Measurements from ENCODE around the gene HOXA3. TPM values are rescaled to one million over a fixed set of nuclear protein-coding genes. Genes with fewer than 3 reads are reported as not detected.
A peak's percentile ranks its signal among the peaks of the same experiment; 100 is the strongest.

The HOXA3 gene
- total RNA-seq, 4 donors from 2014 or later = 3.6 to 8.7 (median 6.6) TPM

- H3K4me3 ChIP-seq = peak overlapping the region in 1 of 4 donors; percentile 77
Observed at GRCh38 chr7:27128034-27128433, 24.3 kb downstream of the HOXA3 start.

DNA sequence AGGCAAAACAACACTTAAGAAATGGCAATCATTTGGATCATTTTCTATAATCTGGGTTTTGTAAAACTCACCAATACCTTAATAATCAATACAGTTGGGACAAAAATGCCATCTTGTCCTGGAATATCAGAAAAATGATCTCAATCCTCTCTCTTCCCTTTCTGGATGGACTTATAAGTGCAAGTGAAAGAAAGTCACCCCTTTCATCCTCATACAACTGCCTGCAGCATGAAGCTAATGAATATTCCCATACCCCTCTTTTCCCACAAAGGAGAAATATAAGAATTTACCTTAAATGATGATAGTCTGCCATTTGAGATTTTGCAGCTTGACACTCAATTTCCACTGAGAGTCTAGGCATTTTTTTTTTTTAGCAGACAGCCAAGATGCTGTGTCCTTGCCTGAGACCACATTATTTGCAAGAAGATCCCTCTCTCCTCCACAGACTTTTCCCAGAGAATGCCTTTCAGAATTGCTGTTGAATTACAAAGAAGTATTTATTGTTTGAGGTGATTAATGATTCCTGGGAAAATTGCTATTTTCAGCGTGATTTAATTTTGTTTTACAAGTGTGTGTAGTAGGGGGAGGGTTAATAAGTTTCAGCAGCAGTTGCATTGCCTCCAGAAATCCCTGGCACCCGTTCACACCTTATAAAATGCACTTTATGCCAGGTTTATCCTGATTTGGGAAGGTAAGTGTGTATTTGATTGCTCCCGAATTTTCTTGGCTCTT, 25.6 kb downstream of the HOXA3 start:
- Histone ChIP-seq H3K9me3 (no peaks in the 10 kb centered on the region), H3K27ac (peak overlapping the region; percentile 12 to 99 (median 96)), H3K27me3 (no peaks in the 10 kb centered on the region), H3K36me3 (no peaks in the 10 kb centered on the region), H3K4me3 (no peak overlapping the region), H3K4me1 (peaks cover 6 to 90% (median 52%) of the 10 kb centered on the region in 3 donors)
- DNase-seq = no peak
- 27 to 31% methylated on average over 3 of the region's 3 CpGs for WGBS, 2 donors
- intact Hi-C loops (cut with DNase I) = no loop called here
- TF ChIP-seq, protein P1, sequence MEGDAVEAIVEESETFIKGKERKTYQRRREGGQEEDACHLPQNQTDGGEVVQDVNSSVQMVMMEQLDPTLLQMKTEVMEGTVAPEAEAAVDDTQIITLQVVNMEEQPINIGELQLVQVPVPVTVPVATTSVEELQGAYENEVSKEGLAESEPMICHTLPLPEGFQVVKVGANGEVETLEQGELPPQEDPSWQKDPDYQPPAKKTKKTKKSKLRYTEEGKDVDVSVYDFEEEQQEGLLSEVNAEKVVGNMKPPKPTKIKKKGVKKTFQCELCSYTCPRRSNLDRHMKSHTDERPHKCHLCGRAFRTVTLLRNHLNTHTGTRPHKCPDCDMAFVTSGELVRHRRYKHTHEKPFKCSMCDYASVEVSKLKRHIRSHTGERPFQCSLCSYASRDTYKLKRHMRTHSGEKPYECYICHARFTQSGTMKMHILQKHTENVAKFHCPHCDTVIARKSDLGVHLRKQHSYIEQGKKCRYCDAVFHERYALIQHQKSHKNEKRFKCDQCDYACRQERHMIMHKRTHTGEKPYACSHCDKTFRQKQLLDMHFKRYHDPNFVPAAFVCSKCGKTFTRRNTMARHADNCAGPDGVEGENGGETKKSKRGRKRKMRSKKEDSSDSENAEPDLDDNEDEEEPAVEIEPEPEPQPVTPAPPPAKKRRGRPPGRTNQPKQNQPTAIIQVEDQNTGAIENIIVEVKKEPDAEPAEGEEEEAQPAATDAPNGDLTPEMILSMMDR (IDR thresholded peaks at IDR 0.05) = no peak
- TF ChIP-seq POLR2A (IDR thresholded peaks at IDR 0.05) = no peak

More at GRCh38 chr7:27128034-27128433, 24.3 kb downstream of the HOXA3 start:
- no peak for TF ChIP-seq POLR2A (IDR thresholded peaks at IDR 0.05)
- TF ChIP-seq, protein P1 (IDR thresholded peaks at IDR 0.05) = no peak
- Histone ChIP-seq H3K4me1 (peaks cover 6 to 83% (median 52%) of the 10 kb centered on the region in 3 donors), H3K27me3 (no peaks in the 10 kb centered on the region), H3K27ac (peak overlapping the region; percentile 96 to 99 (median 96)), H3K36me3 (no peaks in the 10 kb centered on the region), H3K9me3 (no peaks in the 10 kb centered on the region)
- WGBS, 2 donors = 6 to 12% methylated on average over 2 of the region's 2 CpGs
- intact Hi-C loops (cut with DNase I) = no loop called here
- DNase-seq = no peak

DNA sequence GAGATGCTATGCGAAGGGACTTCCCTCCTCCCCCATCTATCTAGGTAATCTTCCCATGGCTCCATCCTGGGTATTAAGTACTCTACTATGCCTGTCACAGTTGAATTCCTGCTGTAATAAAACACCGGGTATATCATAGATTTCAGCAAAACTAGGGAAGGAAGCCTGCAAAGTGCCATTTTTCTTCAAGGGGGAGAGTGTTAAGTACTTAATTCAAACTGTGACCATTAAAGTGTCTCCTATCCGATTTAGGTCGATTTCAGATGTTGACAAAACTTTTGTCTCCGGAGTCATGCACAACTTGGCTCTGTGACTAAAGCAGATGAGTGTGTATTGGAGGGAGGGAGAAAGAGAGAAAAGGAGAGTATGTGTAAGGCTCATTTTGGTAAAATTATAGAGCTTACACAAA, 26.4 kb downstream of the HOXA3 start:
- Histone ChIP-seq H3K27ac (peak overlapping the region; percentile 86 to 99 (median 93)), H3K4me1 (peaks cover 6 to 90% (median 49%) of the 10 kb centered on the region in 3 donors), H3K27me3 (no peaks in the 10 kb centered on the region), H3K4me3 (no peak overlapping the region), H3K9me3 (no peaks in the 10 kb centered on the region), H3K36me3 (no peaks in the 10 kb centered on the region)
- intact Hi-C loops (cut with DNase I) = no loop called here
- WGBS, 2 donors = 48 to 50% methylated on average over 5 of the region's 5 CpGs
- DNase-seq = no peak
- TF ChIP-seq, protein P1 (IDR thresholded peaks at IDR 0.05) = no peak
- TF ChIP-seq POLR2A (IDR thresholded peaks at IDR 0.05) = no peak

GRCh38 chr7:27124902-27125689, 27.3 kb downstream of the HOXA3 start:
- no peaks in the 10 kb centered on the region for H3K27me3 ChIP-seq
- 69 to 73% methylated on average over 4 to 6 of the region's 8 CpGs for WGBS, 2 donors
- peaks cover 10 to 98% (median 56%) of the 10 kb centered on the region in 3 donors for H3K4me1 ChIP-seq
- H3K36me3 ChIP-seq = no peaks in the 10 kb centered on the region
- H3K27ac ChIP-seq = peak overlapping the region; percentile 86 to 99 (median 93)
- TF ChIP-seq POLR2A (IDR thresholded peaks at IDR 0.05) = no peak
- TF ChIP-seq, protein P1 (IDR thresholded peaks at IDR 0.05) = no peak
- intact Hi-C loops (cut with DNase I) = no loop called here
- no peak for DNase-seq
- H3K9me3 ChIP-seq = no peaks in the 10 kb centered on the region
- peak overlapping the region in 3 of 4 donors; percentile 49 to 91 (median 51) for H3K4me3 ChIP-seq

Measured in esophagus squamous epithelium (tissue), 5 donors.